Activated CD4-positive, alpha-beta memory T cell treated with anti-CD3 and anti-CD28 coated beads for 36 hours (primary cell): ENCODE data around the gene CCDC57. TPM values are rescaled to one million over a fixed set of nuclear protein-coding genes. Genes with fewer than 3 reads are reported as not detected.

ENCODE experiments used
- CTCF ChIA-PET: fragments of 350-600 bp; sonication (Branson Sonifier 250); formaldehyde crosslinking; loops from one replicate; lab custom pipeline; 2021; ENCODE audit warnings: antibody characterized with exemption, inconsistent platforms; lab: Charles Lee
- POLR2A ChIA-PET: fragments of 350-600 bp; sonication (Branson Sonifier 250); formaldehyde crosslinking; loops from one replicate; lab custom pipeline; 2021; ENCODE audit warnings: antibody characterized with exemption; lab: Charles Lee
- DNase-seq: peaks from one replicate; pipeline ENCODE4 v3.0.0-alpha.2; 2020
- H3K27ac Mint-ChIP-seq: one replicate; pipeline ENCODE4 v1.8.0; 2021; ENCODE audit warnings: mixed read lengths
- H3K27me3 Mint-ChIP-seq: one replicate; pipeline ENCODE4 v1.8.0; 2021; ENCODE audit warnings: mixed read lengths
- H3K36me3 Mint-ChIP-seq: one replicate; pipeline ENCODE4 v1.8.0; 2021; ENCODE audit warnings: mixed read lengths
- H3K4me1 Mint-ChIP-seq: one replicate; pipeline ENCODE4 v1.8.0; 2021; ENCODE audit warnings: low read depth, mixed read lengths
- H3K4me3 Mint-ChIP-seq: one replicate; pipeline ENCODE4 v1.8.0; 2021; ENCODE audit warnings: mild to moderate bottlenecking, mixed read lengths
- H3K9me3 Mint-ChIP-seq: one replicate; pipeline ENCODE4 v1.8.0; 2021; ENCODE audit warnings: mixed read lengths
- intact Hi-C: fragments of 100-400 bp; cut with micrococcal nuclease; formaldehyde crosslinking; loops from one replicate; pipeline ENCODE4 v1.15.1; 2023
- total RNA-seq, 2 experiments: library from RNA; stranded (reverse); gene quantifications; one replicate each; pipeline ENCODE4 v1.2.3, GENCODE V29; 2021

CCDC57 gene
- total RNA-seq, 2 experiments from 2014 or later, result 49.6 to 51.7 TPM

GRCh38 chr17:82098939-82099763 lies 113.5 kb downstream of the CCDC57 start:
- intact Hi-C loops, result loop anchor here (1.0 to 10.0 kb wide), 10 partner anchors 7 to 656 kb away; partner anchors contain the start of genes ARHGDIA, ASPSCR1, CYBC1 and LRRC45
- ChIA-PET CTCF (interaction anchor here (0.8 to 1.8 kb wide), 6 partner anchors 68 to 421 kb away, joined by 3 to 7 read pairs (median 4); partner anchors contain the start of genes CENPX and LRRC45), POLR2A (interaction anchor here (0.7 to 1.8 kb wide), 8 partner anchors 7 to 396 kb away, joined by 3 to 8 read pairs (median 5); partner anchors contain the start of genes CENPX, DUS1L, LRRC45 and MRPL12)
- Mint-ChIP-seq H3K4me3 (peak overlapping the region; percentile 80), H3K27ac (peak overlapping the region; percentile 89), H3K9me3 (no peaks in the 10 kb centered on the region), H3K4me1 (peaks cover 12% of the 10 kb centered on the region), H3K36me3 (peaks cover 2% of the 10 kb centered on the region), H3K27me3 (no peaks in the 10 kb centered on the region)
- peak; percentile 27 for DNase-seq

- Mint-ChIP-seq H3K4me3 (peak within 1 kb of the TSS; percentile 71), H3K9me3 (no peaks in the 10 kb centered on the region), H3K4me1 (peaks cover 12% of the 10 kb centered on the region), H3K27ac (peak within 1 kb of the TSS; percentile 69), H3K36me3 (peaks cover 6% of the 10 kb centered on the region), H3K27me3 (no peaks in the 10 kb centered on the region)
- intact Hi-C loops, result loop anchor here (1.0 to 10.0 kb wide), 10 partner anchors 8 to 656 kb away; partner anchors contain the start of genes ARHGDIA, ASPSCR1, CYBC1 and LRRC45
- DNase-seq, result peak; percentile 95
- ChIA-PET POLR2A (interaction anchor here (0.6 to 1.8 kb wide), 12 partner anchors 8 to 395 kb away, joined by 3 to 8 read pairs (median 4); partner anchors contain the start of genes CENPX, DUS1L, LRRC45 and MRPL12), CTCF (interaction anchor here (0.6 to 1.8 kb wide), 7 partner anchors 8 to 422 kb away, joined by 3 to 7 read pairs (median 3); partner anchors contain the start of genes CENPX and LRRC45)
Measured at GRCh38 chr17:82098169-82098938, 114.3 kb downstream of the CCDC57 start, which contains the start of gene FASN. TSS of gene FASN (minus strand) at chr17:82098236. CDS start at chr17:82096445, 1,791 bp downstream.

GRCh38 chr17:82097919-82098168 lies 114.8 kb downstream of the CCDC57 start:
- Mint-ChIP-seq H3K4me1 (peaks cover 12% of the 10 kb centered on the region), H3K36me3 (peaks cover 9% of the 10 kb centered on the region), H3K9me3 (no peaks in the 10 kb centered on the region), H3K27me3 (no peaks in the 10 kb centered on the region), H3K27ac (peak overlapping the region; percentile 42), H3K4me3 (peak overlapping the region; percentile 71)
- intact Hi-C loops, result loop anchor here (1.0 to 10.0 kb wide), 10 partner anchors 8 to 657 kb away; partner anchors contain the start of genes ARHGDIA, ASPSCR1, CYBC1 and LRRC45
- ChIA-PET POLR2A (interaction anchor here (0.6 to 1.8 kb wide), 8 partner anchors 9 to 195 kb away, joined by 3 to 8 read pairs (median 4); no protein-coding TSS in a partner anchor), CTCF (interaction anchor here (1.1 to 1.8 kb wide), 3 partner anchors 68 to 138 kb away, joined by 5 to 7 read pairs (median 6); partner anchors contain the start of genes CENPX and LRRC45)
- no peak for DNase-seq

- POLR2A ChIA-PET, result interaction anchor here (0.6 to 1.8 kb wide), 8 partner anchors 9 to 195 kb away, joined by 3 to 8 read pairs (median 4); no protein-coding TSS in a partner anchor
- peak overlapping the region; percentile 69 for H3K27ac Mint-ChIP-seq
Measured at GRCh38 chr17:82097184-82097918, 115.3 kb downstream of the CCDC57 start.

GRCh38 chr17:82096709-82097183 lies 115.9 kb downstream of the CCDC57 start:
- Mint-ChIP-seq H3K36me3 (peaks cover 11% of the 10 kb centered on the region), H3K27ac (peak overlapping the region; percentile 69), H3K4me3 (peak overlapping the region; percentile 68), H3K4me1 (peaks cover 12% of the 10 kb centered on the region), H3K27me3 (no peaks in the 10 kb centered on the region), H3K9me3 (no peaks in the 10 kb centered on the region)
- POLR2A ChIA-PET, result no interaction called here
- CTCF ChIA-PET, result interaction anchor here (1.2 kb wide), 1 partner anchor 66 kb away, joined by 4 read pairs; no protein-coding TSS in a partner anchor
- no peak for DNase-seq
- intact Hi-C loops, result loop anchor here (5.0 to 10.0 kb wide), 4 partner anchors 119 to 658 kb away; partner anchors contain the start of genes ARHGDIA, ASPSCR1, CYBC1 and NARF

More at GRCh38 chr17:82097184-82097918, 115.3 kb downstream of the CCDC57 start:
- intact Hi-C loops, result loop anchor here (5.0 to 10.0 kb wide), 4 partner anchors 120 to 657 kb away; partner anchors contain the start of genes ARHGDIA, ASPSCR1, CYBC1 and NARF
- Mint-ChIP-seq H3K4me1 (peaks cover 12% of the 10 kb centered on the region), H3K27me3 (no peaks in the 10 kb centered on the region), H3K36me3 (peaks cover 9% of the 10 kb centered on the region), H3K9me3 (no peaks in the 10 kb centered on the region), H3K4me3 (peak overlapping the region; percentile 71)
- CTCF ChIA-PET, result interaction anchor here (1.5 to 1.8 kb wide), 2 partner anchors 75 to 137 kb away, joined by 6 to 7 read pairs; partner anchors contain the start of genes CENPX and LRRC45
- peak; percentile 29 for DNase-seq

GRCh38 chr17:82095777-82096708 lies 116.6 kb downstream of the CCDC57 start:
- peaks cover 14% of the 10 kb centered on the region for H3K36me3 Mint-ChIP-seq
- H3K4me1 Mint-ChIP-seq, result peaks cover 12% of the 10 kb centered on the region
- H3K27me3 Mint-ChIP-seq, result no peaks in the 10 kb centered on the region
- peak overlapping the region; percentile 68 for H3K4me3 Mint-ChIP-seq
- H3K27ac Mint-ChIP-seq, result peak overlapping the region; percentile 38
- ChIA-PET CTCF (interaction anchor here (1.2 kb wide), 1 partner anchor 66 kb away, joined by 4 read pairs; no protein-coding TSS in a partner anchor), POLR2A (interaction anchor here (0.9 kb wide), 2 partner anchors 8 to 13 kb away, joined by 3 to 5 read pairs; no protein-coding TSS in a partner anchor)
- DNase-seq, result no peak
- intact Hi-C loops, result loop anchor here (5.0 to 10.0 kb wide), 4 partner anchors 119 to 659 kb away; partner anchors contain the start of genes ARHGDIA, ASPSCR1, CYBC1 and NARF
- no peaks in the 10 kb centered on the region for H3K9me3 Mint-ChIP-seq

- ChIA-PET CTCF (interaction anchor here (0.6 to 1.2 kb wide), 2 partner anchors 28 to 65 kb away, joined by 4 to 8 read pairs; no protein-coding TSS in a partner anchor), POLR2A (interaction anchor here (0.9 kb wide), 2 partner anchors 9 to 14 kb away, joined by 3 to 5 read pairs; no protein-coding TSS in a partner anchor)
- Mint-ChIP-seq H3K4me3 (no peak overlapping the region), H3K9me3 (no peaks in the 10 kb centered on the region), H3K36me3 (peaks cover 14% of the 10 kb centered on the region), H3K4me1 (peaks cover 10% of the 10 kb centered on the region), H3K27me3 (no peaks in the 10 kb centered on the region), H3K27ac (no peak overlapping the region)
- DNase-seq, result no peak
- intact Hi-C loops, result loop anchor here (5.0 to 10.0 kb wide), 4 partner anchors 118 to 660 kb away; partner anchors contain the start of genes ARHGDIA, ASPSCR1, CYBC1 and NARF
Measured at GRCh38 chr17:82094931-82095776, 117.5 kb downstream of the CCDC57 start.

GRCh38 chr17:82092995-82093751 lies 119.5 kb downstream of the CCDC57 start:
- intact Hi-C loops, result loop anchor here (10.0 kb wide), 2 partner anchors 362 to 662 kb away; partner anchors contain the start of genes CYBC1, NARF and TBCD
- Mint-ChIP-seq H3K36me3 (peaks cover 14% of the 10 kb centered on the region), H3K4me3 (no peak overlapping the region), H3K27me3 (no peaks in the 10 kb centered on the region), H3K9me3 (no peaks in the 10 kb centered on the region), H3K27ac (no peak overlapping the region), H3K4me1 (peaks cover 7% of the 10 kb centered on the region)
- ChIA-PET POLR2A (no interaction called here), CTCF (no interaction called here)
- no peak for DNase-seq
